HG03280 (cell line): ENCODE data around the gene MEIS2.

Experiments used
- ATAC-seq: cut with Tn5 transposase; IDR thresholded peaks from one replicate; pipeline ENCODE4 v1.9.1; 2021; ENCODE audit warnings: mild to moderate bottlenecking, moderate library complexity; ENCODE audit not compliant: unreplicated experiment

MEIS2 gene

GRCh38 chr15:37041836-37042235, 58.5 kb downstream of the MEIS2 start:
- ATAC-seq: no peak

GRCh38 chr15:37041042-37041441, 59.3 kb downstream of the MEIS2 start:
- ATAC-seq: peak; percentile 76

- no peak for ATAC-seq
Observed at GRCh38 chr15:37040072-37040742, 60.1 kb downstream of the MEIS2 start.

- ATAC-seq: no peak
Observed at GRCh38 chr15:37038716-37039106, 61.6 kb downstream of the MEIS2 start.

GRCh38 chr15:37037850-37038715, 62.3 kb downstream of the MEIS2 start:
- ATAC-seq: no peak

GRCh38 chr15:37037071-37037655, 63.2 kb downstream of the MEIS2 start:
- ATAC-seq: no peak

GRCh38 chr15:37034835-37035748, 65.3 kb downstream of the MEIS2 start:
- peak; percentile 61 for ATAC-seq

GRCh38 chr15:37034392-37034791, 66.0 kb downstream of the MEIS2 start:
- no peak for ATAC-seq

GRCh38 chr15:37032091-37032775, 68.1 kb downstream of the MEIS2 start:
- no peak for ATAC-seq

GRCh38 chr15:37031198-37031597, 69.2 kb downstream of the MEIS2 start:
- peak; percentile 45 for ATAC-seq

GRCh38 chr15:37028625-37029296, 71.6 kb downstream of the MEIS2 start:
- no peak for ATAC-seq

GRCh38 chr15:37020852-37021251, 79.5 kb downstream of the MEIS2 start:
- ATAC-seq: no peak

GRCh38 chr15:37019479-37020433, 80.6 kb downstream of the MEIS2 start:
- peak; percentile 55 for ATAC-seq

- ATAC-seq: no peak
Observed at GRCh38 chr15:37017031-37017625, 83.2 kb downstream of the MEIS2 start.

- no peak for ATAC-seq
Observed at GRCh38 chr15:37016231-37016630, 84.1 kb downstream of the MEIS2 start.

- ATAC-seq: peak; percentile 29
Observed at GRCh38 chr15:37015451-37015850, 84.9 kb downstream of the MEIS2 start.

- peak; percentile 74 for ATAC-seq
Observed at GRCh38 chr15:37015035-37015434, 85.3 kb downstream of the MEIS2 start.

GRCh38 chr15:37014566-37014965, 85.8 kb downstream of the MEIS2 start:
- no peak for ATAC-seq
